ENCODE measurements around the gene SMOC1. TPM values are rescaled to one million over a fixed set of nuclear protein-coding genes. Genes with fewer than 3 reads are reported as not detected.

Gene SMOC1
- total and polyA plus RNA-seq, 2 donors, result 0.19 to 0.71 TPM

DNA sequence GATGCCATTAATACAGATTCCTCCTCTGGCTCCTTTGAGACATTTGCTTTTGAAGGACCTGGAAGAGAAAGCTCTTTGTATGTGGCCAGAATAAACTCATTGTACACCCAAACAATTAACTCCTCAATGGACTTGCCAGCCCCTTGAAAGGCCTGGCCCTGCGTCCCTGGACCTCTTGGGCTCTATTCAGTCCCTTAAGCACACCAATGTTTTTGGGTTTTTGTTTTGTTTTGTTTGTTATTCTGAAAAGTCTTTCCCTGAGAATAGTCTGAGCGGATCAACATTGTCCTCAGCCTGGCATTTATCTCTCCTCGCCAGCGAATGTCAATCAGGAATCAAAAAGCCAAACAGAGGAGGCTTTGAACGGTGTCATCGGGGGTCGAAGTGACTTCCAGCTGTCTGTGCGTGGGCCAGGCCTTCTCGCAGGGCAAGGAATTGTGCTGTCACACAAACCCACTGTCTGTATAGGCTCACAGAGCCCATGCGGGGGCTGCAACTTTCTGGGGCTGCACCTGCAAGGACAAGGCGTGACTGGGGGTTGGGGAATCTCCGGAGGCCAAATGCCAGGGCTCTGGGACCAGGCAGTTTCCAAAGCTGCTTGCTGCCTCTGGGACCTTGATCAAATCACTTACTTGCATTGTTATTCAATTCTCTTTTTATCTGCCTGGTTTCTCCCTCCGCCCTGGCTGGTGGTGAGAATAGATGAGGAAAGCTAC lies 108.3 kb downstream of the SMOC1 start:
- no peak overlapping the region for H3K27ac ChIP-seq (ENCODE audit: low read depth in 1 of 2, low read length in 1 of 2)
- no peaks in the 10 kb centered on the region for H3K9me3 ChIP-seq (ENCODE audit: control insufficient read depth in 2 of 2, insufficient read depth in 1 of 2, low read length in 1 of 2)
- H3K4me3 ChIP-seq (ENCODE audit: low read length in 2 of 2), result no peak overlapping the region
- no peaks in the 10 kb centered on the region for H3K36me3 ChIP-seq (ENCODE audit: control insufficient read depth in 2 of 2, insufficient read depth in 2 of 2, low read length in 1 of 2)
- 89% methylated on average over 13 of the region's 13 CpGs for WGBS
- H3K27me3 ChIP-seq (ENCODE audit: control insufficient read depth in 2 of 2, insufficient read depth in 1 of 2, low read length in 1 of 2), result peaks cover 0 to 7% of the 10 kb centered on the region in 2 donors
- no peaks in the 10 kb centered on the region for H3K4me1 ChIP-seq (ENCODE audit: control insufficient read depth in 2 of 2, insufficient read depth in 2 of 2, low read length in 2 of 2)
- no peak for DNase-seq (ENCODE audit: low read depth in 6 of 9, low spot score in 9 of 9)

DNA sequence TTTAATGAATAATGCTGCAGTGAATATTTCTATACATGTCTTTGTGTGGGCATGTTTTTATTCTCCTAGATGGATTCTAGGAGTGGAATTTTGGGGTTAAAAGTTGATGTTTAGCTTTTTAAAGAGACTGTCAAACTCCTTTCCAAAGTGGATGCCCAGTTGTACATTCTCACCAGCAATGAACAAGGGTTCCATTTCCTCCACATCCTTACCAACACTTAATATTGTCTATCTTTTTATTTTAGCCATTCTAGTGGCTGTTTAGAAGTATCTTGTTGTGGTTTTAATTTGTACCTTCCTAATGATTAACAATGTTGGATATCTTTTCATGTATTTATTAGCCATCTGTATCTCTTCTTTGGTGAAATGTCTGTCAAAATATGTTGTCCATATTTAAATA lies 109.8 kb downstream of the SMOC1 start:
- no peak for DNase-seq (ENCODE audit: low read depth in 6 of 9, low spot score in 9 of 9)
- H3K4me1 ChIP-seq (ENCODE audit: control insufficient read depth in 2 of 2, insufficient read depth in 2 of 2, low read length in 2 of 2), result no peaks in the 10 kb centered on the region
- peaks cover 0 to 2% of the 10 kb centered on the region in 2 donors for H3K27me3 ChIP-seq (ENCODE audit: control insufficient read depth in 2 of 2, insufficient read depth in 1 of 2, low read length in 1 of 2)
- no peak overlapping the region for H3K27ac ChIP-seq (ENCODE audit: low read depth in 1 of 2, low read length in 1 of 2)
- H3K4me3 ChIP-seq (ENCODE audit: low read length in 2 of 2), result no peak overlapping the region
- no peaks in the 10 kb centered on the region for H3K9me3 ChIP-seq (ENCODE audit: control insufficient read depth in 2 of 2, insufficient read depth in 1 of 2, low read length in 1 of 2)
- H3K36me3 ChIP-seq (ENCODE audit: control insufficient read depth in 2 of 2, insufficient read depth in 2 of 2, low read length in 1 of 2), result no peaks in the 10 kb centered on the region

- no peaks in the 10 kb centered on the region for H3K4me1 ChIP-seq (ENCODE audit: control insufficient read depth in 2 of 2, insufficient read depth in 2 of 2, low read length in 2 of 2)
- no peak overlapping the region for H3K4me3 ChIP-seq (ENCODE audit: low read length in 2 of 2)
- H3K36me3 ChIP-seq (ENCODE audit: control insufficient read depth in 2 of 2, insufficient read depth in 2 of 2, low read length in 1 of 2), result no peaks in the 10 kb centered on the region
- H3K27ac ChIP-seq (ENCODE audit: low read depth in 1 of 2, low read length in 1 of 2), result no peak overlapping the region
- 94% methylated on average over 3 of the region's 3 CpGs for WGBS
- no peak for DNase-seq (ENCODE audit: low read depth in 6 of 9, low spot score in 9 of 9)
- peaks cover under 1 to 2% of the 10 kb centered on the region in 2 donors for H3K27me3 ChIP-seq (ENCODE audit: control insufficient read depth in 2 of 2, insufficient read depth in 1 of 2, low read length in 1 of 2)
- no peaks in the 10 kb centered on the region for H3K9me3 ChIP-seq (ENCODE audit: control insufficient read depth in 2 of 2, insufficient read depth in 1 of 2, low read length in 1 of 2)
Observed at GRCh38 chr14:69989622-69990021, 110.4 kb downstream of the SMOC1 start.

DNA sequence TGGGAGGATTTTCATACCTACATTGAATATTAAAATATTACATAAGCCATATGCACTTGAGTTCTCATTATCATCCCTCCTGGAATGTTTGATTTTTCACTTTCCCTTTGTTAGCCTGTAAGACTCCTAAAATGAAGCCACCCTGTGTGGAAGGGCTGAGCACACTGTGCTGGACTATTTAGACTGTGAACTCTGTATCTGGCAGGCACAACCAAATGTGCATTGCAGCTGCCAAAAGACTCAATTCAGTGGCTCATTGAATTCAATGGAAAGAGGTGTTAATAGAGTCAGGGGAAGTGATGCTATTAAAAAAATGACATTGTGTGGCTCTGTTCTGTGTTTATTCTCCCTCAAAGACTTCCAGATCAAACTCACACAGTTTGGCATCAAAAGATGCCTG lies 111.1 kb downstream of the SMOC1 start:
- Histone ChIP-seq H3K36me3 (ENCODE audit: control insufficient read depth in 2 of 2, insufficient read depth in 2 of 2, low read length in 1 of 2) (no peaks in the 10 kb centered on the region), H3K9me3 (ENCODE audit: control insufficient read depth in 2 of 2, insufficient read depth in 1 of 2, low read length in 1 of 2) (no peaks in the 10 kb centered on the region), H3K4me1 (ENCODE audit: control insufficient read depth in 2 of 2, insufficient read depth in 2 of 2, low read length in 2 of 2) (no peaks in the 10 kb centered on the region), H3K4me3 (ENCODE audit: low read length in 2 of 2) (no peak overlapping the region), H3K27ac (ENCODE audit: low read depth in 1 of 2, low read length in 1 of 2) (no peak overlapping the region), H3K27me3 (ENCODE audit: control insufficient read depth in 2 of 2, insufficient read depth in 1 of 2, low read length in 1 of 2) (peaks cover 2% of the 10 kb centered on the region in 2 donors)
- DNase-seq (ENCODE audit: low read depth in 6 of 9, low spot score in 9 of 9), result no peak

- DNase-seq (ENCODE audit: low read depth in 6 of 9, low spot score in 9 of 9), result no peak
- H3K36me3 ChIP-seq (ENCODE audit: control insufficient read depth in 2 of 2, insufficient read depth in 2 of 2, low read length in 1 of 2), result no peaks in the 10 kb centered on the region
- H3K27me3 ChIP-seq (ENCODE audit: control insufficient read depth in 2 of 2, insufficient read depth in 1 of 2, low read length in 1 of 2), result peaks cover 2% of the 10 kb centered on the region in 2 donors
- no peaks in the 10 kb centered on the region for H3K9me3 ChIP-seq (ENCODE audit: control insufficient read depth in 2 of 2, insufficient read depth in 1 of 2, low read length in 1 of 2)
- H3K27ac ChIP-seq (ENCODE audit: low read depth in 1 of 2, low read length in 1 of 2), result no peak overlapping the region
- no peaks in the 10 kb centered on the region for H3K4me1 ChIP-seq (ENCODE audit: control insufficient read depth in 2 of 2, insufficient read depth in 2 of 2, low read length in 2 of 2)
- H3K4me3 ChIP-seq (ENCODE audit: low read length in 2 of 2), result no peak overlapping the region
Observed at GRCh38 chr14:69991422-69991821, 112.2 kb downstream of the SMOC1 start.

- H3K9me3 ChIP-seq (ENCODE audit: control insufficient read depth in 2 of 2, insufficient read depth in 1 of 2, low read length in 1 of 2), result no peaks in the 10 kb centered on the region
- no peaks in the 10 kb centered on the region for H3K36me3 ChIP-seq (ENCODE audit: control insufficient read depth in 2 of 2, insufficient read depth in 2 of 2, low read length in 1 of 2)
- no peak overlapping the region for H3K4me3 ChIP-seq (ENCODE audit: low read length in 2 of 2)
- no peak overlapping the region for H3K27ac ChIP-seq (ENCODE audit: low read depth in 1 of 2, low read length in 1 of 2)
- H3K27me3 ChIP-seq (ENCODE audit: control insufficient read depth in 2 of 2, insufficient read depth in 1 of 2, low read length in 1 of 2), result peaks cover 2% of the 10 kb centered on the region in 2 donors
- WGBS, result 95% methylated on average over 3 of the region's 3 CpGs
- DNase-seq (ENCODE audit: low read depth in 6 of 9, low spot score in 9 of 9), result no peak
- no peaks in the 10 kb centered on the region for H3K4me1 ChIP-seq (ENCODE audit: control insufficient read depth in 2 of 2, insufficient read depth in 2 of 2, low read length in 2 of 2)
Observed at GRCh38 chr14:69992564-69992963, 113.3 kb downstream of the SMOC1 start.

DNA sequence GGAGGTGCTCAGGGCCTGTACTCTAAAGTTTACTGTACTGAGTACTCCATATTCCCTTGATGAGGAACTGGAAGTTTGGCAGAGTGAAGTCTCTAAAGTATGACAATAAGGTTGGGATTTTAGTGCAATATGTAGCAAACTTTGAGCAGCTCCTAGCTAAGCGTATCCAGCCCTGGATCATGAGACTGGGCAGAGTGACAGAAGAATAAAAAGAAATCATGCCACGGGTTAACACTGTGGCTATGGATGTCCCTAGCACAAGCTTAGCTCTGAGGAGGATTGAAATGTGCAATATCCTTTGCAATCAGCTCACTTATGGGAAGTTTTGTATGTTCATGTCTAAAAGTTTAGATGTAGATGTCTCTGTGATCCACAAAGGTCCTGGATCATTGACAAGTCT lies 114.1 kb downstream of the SMOC1 start:
- Histone ChIP-seq H3K4me3 (ENCODE audit: low read length in 2 of 2) (no peak overlapping the region), H3K36me3 (ENCODE audit: control insufficient read depth in 2 of 2, insufficient read depth in 2 of 2, low read length in 1 of 2) (no peaks in the 10 kb centered on the region), H3K27me3 (ENCODE audit: control insufficient read depth in 2 of 2, insufficient read depth in 1 of 2, low read length in 1 of 2) (peaks cover 2% of the 10 kb centered on the region in 2 donors), H3K27ac (ENCODE audit: low read depth in 1 of 2, low read length in 1 of 2) (no peak overlapping the region), H3K9me3 (ENCODE audit: control insufficient read depth in 2 of 2, insufficient read depth in 1 of 2, low read length in 1 of 2) (no peaks in the 10 kb centered on the region), H3K4me1 (ENCODE audit: control insufficient read depth in 2 of 2, insufficient read depth in 2 of 2, low read length in 2 of 2) (no peaks in the 10 kb centered on the region)
- DNase-seq (ENCODE audit: low read depth in 6 of 9, low spot score in 9 of 9), result no peak
- 95% methylated on average over 2 of the region's 2 CpGs for WGBS

GRCh38 chr14:69994002-69994401 lies 114.8 kb downstream of the SMOC1 start:
- no peak for DNase-seq (ENCODE audit: low read depth in 6 of 9, low spot score in 9 of 9)
- Histone ChIP-seq H3K4me3 (ENCODE audit: low read length in 2 of 2) (no peak overlapping the region), H3K36me3 (ENCODE audit: control insufficient read depth in 2 of 2, insufficient read depth in 2 of 2, low read length in 1 of 2) (no peaks in the 10 kb centered on the region), H3K9me3 (ENCODE audit: control insufficient read depth in 2 of 2, insufficient read depth in 1 of 2, low read length in 1 of 2) (no peaks in the 10 kb centered on the region), H3K27ac (ENCODE audit: low read depth in 1 of 2, low read length in 1 of 2) (no peak overlapping the region), H3K27me3 (ENCODE audit: control insufficient read depth in 2 of 2, insufficient read depth in 1 of 2, low read length in 1 of 2) (peaks cover 2% of the 10 kb centered on the region in 2 donors), H3K4me1 (ENCODE audit: control insufficient read depth in 2 of 2, insufficient read depth in 2 of 2, low read length in 2 of 2) (no peaks in the 10 kb centered on the region)
- 38% methylated on average over 4 of the region's 4 CpGs for WGBS

DNA sequence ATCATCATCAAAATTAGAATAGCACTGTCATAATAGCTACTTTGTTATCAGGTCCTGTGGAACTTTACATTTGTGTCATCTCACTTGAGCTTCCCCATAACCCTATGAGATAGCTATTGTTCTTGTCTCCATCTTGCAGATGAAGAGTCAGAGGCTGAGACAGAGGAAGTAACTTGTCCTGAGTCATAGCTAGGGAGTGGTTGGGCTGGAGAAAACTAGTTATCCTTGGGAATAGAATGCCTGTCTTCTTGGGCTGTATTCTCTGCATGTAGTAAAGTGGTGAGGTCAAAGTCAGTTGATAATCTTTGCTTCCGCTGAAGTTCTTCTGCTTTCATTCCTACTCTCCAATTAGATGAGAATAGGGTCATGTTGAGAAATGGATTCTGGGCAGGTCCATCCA lies 117.0 kb downstream of the SMOC1 start:
- H3K36me3 ChIP-seq (ENCODE audit: control insufficient read depth in 2 of 2, insufficient read depth in 2 of 2, low read length in 1 of 2), result no peaks in the 10 kb centered on the region
- no peak for DNase-seq (ENCODE audit: low read depth in 6 of 9, low spot score in 9 of 9)
- 98% methylated on average over 1 of the region's 1 CpG for WGBS
- peaks cover 2% of the 10 kb centered on the region in 2 donors for H3K27me3 ChIP-seq (ENCODE audit: control insufficient read depth in 2 of 2, insufficient read depth in 1 of 2, low read length in 1 of 2)
- no peaks in the 10 kb centered on the region for H3K9me3 ChIP-seq (ENCODE audit: control insufficient read depth in 2 of 2, insufficient read depth in 1 of 2, low read length in 1 of 2)
- H3K4me3 ChIP-seq (ENCODE audit: low read length in 2 of 2), result no peak overlapping the region
- peaks cover 0 to 2% of the 10 kb centered on the region in 2 donors for H3K4me1 ChIP-seq (ENCODE audit: control insufficient read depth in 2 of 2, insufficient read depth in 2 of 2, low read length in 2 of 2)
- H3K27ac ChIP-seq (ENCODE audit: low read depth in 1 of 2, low read length in 1 of 2), result no peak overlapping the region

Data from thymus (tissue), 11 donors.